Measurements from ENCODE around the gene DCTD. TPM values are rescaled to one million over a fixed set of nuclear protein-coding genes. Genes with fewer than 3 reads are reported as not detected.
A peak's percentile ranks its signal among the peaks of the same experiment; 100 is the strongest.

DCTD gene
- total and polyA plus RNA-seq, 2 of the 13 experiments (the other 11 are each of a cell fraction or from before 2014, with no cell fraction given) = 85.1 to 95.3 TPM

GRCh38 chr4:182895791-182896292 is 21.3 kb downstream of the DCTD start (continued):
- peak; percentile 48 for TF ChIP-seq ASH2L (IDR thresholded peaks at IDR 0.05; ENCODE audit: insufficient read length, low read depth, low read length)
- no peak for TF ChIP-seq ZC3H4 (CRISPR knock-in tag; IDR thresholded peaks at IDR 0.05; ENCODE audit: borderline replicate concordance)
- peak; percentile 91 for TF ChIP-seq TEAD3 (CRISPR knock-in tag; optimal IDR thresholded peaks at IDR 0.05; ENCODE audit: borderline replicate concordance)
- TF ChIP-seq SIX4 (CRISPR knock-in tag; IDR thresholded peaks at IDR 0.05) = no peak
- TF ChIP-seq CBX5 (CRISPR knock-in tag; IDR thresholded peaks at IDR 0.05; ENCODE audit: borderline replicate concordance) = no peak; the same call in 1 of the 2 replicates
- TF ChIP-seq ZNF580 (CRISPR knock-in tag; IDR thresholded peaks at IDR 0.05; ENCODE audit: borderline replicate concordance, low read depth) = peak; percentile 78; the same call in 1 of the 2 replicates
- TF ChIP-seq ZHX2 (IDR thresholded peaks at IDR 0.05; ENCODE audit: low read depth) = peak; percentile 67; the same call in 1 of the 2 replicates
- no peak for TF ChIP-seq ZHX2 (CRISPR knock-in tag; IDR thresholded peaks at IDR 0.05; ENCODE audit: borderline replicate concordance)
- no peak for TF ChIP-seq ZNF781 (CRISPR knock-in tag; IDR thresholded peaks at IDR 0.05; ENCODE audit: borderline replicate concordance, not compliant biosample characterization)
- TF ChIP-seq ZNF512 (CRISPR knock-in tag; IDR thresholded peaks at IDR 0.05) = no peak
- peak; percentile 51; the same call in 1 of the 2 replicates for TF ChIP-seq RNF219 (CRISPR knock-in tag; IDR thresholded peaks at IDR 0.05)
- TF ChIP-seq BHLHE40 (IDR thresholded peaks at IDR 0.05; ENCODE audit: low read length) = peak; percentile 82
- TF ChIP-seq ZNF350 (CRISPR knock-in tag; IDR thresholded peaks at IDR 0.05; ENCODE audit: borderline replicate concordance, low read depth) = peak; percentile 58; the same call in 1 of the 2 replicates
- no peak for TF ChIP-seq ZNF446 (CRISPR knock-in tag; IDR thresholded peaks at IDR 0.05)
- TF ChIP-seq STAT6 (CRISPR knock-in tag; IDR thresholded peaks at IDR 0.05; ENCODE audit: borderline replicate concordance) = peak; percentile 87; the same call in 1 of the 2 replicates
- no peak for TF ChIP-seq GPN1 (CRISPR knock-in tag; IDR thresholded peaks at IDR 0.05; ENCODE audit: borderline replicate concordance)

All from HepG2 (cell line).